ENCODE results near the gene SMCHD1.
"Not testable (repeated sequence)": the region's sequence is repeated elsewhere in the genome, so short reads cannot be mapped to it uniquely, and the experiment has no call there.

The SMCHD1 gene

GRCh38 chr18:2818281-2818680, 162.8 kb downstream of the SMCHD1 start:
- no peak for DNase-seq (ENCODE audit: low read depth)

- no peak for DNase-seq (ENCODE audit: low read depth)
Observed at GRCh38 chr18:2821695-2822094, 166.2 kb downstream of the SMCHD1 start.

GRCh38 chr18:2822213-2822921, 166.8 kb downstream of the SMCHD1 start:
- DNase-seq (ENCODE audit: low read depth): no peak

GRCh38 chr18:2823202-2823601, 167.7 kb downstream of the SMCHD1 start:
- no peak for DNase-seq (ENCODE audit: low read depth)

DNA sequence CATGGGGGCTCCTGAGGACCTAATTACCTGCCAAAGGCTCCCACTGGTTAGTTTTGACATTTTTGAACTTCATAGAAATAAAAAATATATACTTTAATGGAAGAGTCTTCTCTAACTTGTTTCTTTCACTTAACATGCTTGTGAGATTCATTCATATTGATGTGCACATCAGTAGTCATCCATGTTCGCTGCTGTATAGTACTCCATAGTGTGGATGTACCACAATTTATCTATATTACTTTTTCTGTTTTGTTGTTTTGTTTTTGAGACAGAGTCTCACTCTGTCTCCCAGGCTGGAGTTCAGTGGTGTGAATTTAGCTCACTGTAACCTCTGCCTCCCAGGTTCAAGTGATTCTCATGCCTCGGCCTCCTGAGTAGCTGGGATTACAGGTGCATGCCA, 168.4 kb downstream of the SMCHD1 start:
- no peak for DNase-seq (ENCODE audit: low read depth)

- DNase-seq (ENCODE audit: low read depth): no peak
Observed at GRCh38 chr18:2824865-2825264, 169.3 kb downstream of the SMCHD1 start.

DNA sequence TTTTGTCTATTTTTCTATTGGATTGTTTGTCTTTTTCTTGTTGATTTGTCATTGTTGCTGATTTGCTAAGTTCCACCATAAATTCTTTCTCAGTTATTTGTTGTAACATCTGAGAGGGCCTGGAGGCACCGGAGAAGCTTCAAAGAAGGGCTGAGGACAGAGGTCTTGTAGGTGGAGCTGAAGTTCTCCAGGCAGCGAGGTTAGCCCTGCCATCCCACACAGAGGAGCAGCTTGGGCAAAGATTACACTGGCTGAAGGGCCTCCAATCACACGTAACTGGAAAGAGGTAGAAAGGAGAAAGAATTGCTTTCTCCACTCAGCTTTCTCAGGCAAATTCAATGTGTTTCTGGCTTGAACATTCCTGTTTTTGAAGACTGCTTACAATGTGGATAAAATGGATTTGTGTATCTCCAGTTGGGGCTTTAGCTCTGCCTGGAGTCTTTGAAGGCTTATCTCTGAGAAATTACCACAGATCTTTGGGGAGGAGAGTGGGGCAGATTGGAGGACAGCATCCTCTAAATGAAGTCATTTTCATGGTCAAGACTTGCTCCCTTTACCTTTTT, 170.2 kb downstream of the SMCHD1 start:
- DNase-seq (ENCODE audit: low read depth): no peak

- no peak for DNase-seq (ENCODE audit: low read depth)
Observed at GRCh38 chr18:2826581-2826980, 171.1 kb downstream of the SMCHD1 start.

- DNase-seq (ENCODE audit: low read depth): no peak
Observed at GRCh38 chr18:2827061-2827460, 171.5 kb downstream of the SMCHD1 start.

DNA sequence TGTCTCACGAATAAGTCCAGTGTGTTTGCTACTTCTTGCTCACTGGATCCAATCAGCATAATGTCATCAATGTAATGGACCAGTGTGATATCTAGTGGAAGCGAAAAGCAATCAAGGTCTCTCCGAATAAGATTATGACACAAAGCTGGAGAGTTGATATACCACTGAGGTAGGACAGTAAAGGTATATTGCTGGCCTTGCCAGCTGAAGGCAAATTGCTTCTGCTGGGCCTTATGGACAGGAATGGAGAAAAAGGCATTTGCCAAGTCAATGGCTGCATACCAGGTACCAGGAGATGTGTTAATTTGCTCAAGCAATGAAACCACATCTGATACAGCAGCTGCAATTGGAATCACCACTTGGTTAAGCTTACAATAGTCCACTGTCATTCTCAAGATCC, 180.6 kb downstream of the SMCHD1 start:
- DNase-seq (ENCODE audit: low read depth): not testable (repeated sequence)

GRCh38 chr18:2837290-2837689, 181.8 kb downstream of the SMCHD1 start:
- not testable (repeated sequence) for DNase-seq (ENCODE audit: low read depth)

GRCh38 chr18:2839202-2839601, 183.7 kb downstream of the SMCHD1 start:
- no peak for DNase-seq (ENCODE audit: low read depth)

DNA sequence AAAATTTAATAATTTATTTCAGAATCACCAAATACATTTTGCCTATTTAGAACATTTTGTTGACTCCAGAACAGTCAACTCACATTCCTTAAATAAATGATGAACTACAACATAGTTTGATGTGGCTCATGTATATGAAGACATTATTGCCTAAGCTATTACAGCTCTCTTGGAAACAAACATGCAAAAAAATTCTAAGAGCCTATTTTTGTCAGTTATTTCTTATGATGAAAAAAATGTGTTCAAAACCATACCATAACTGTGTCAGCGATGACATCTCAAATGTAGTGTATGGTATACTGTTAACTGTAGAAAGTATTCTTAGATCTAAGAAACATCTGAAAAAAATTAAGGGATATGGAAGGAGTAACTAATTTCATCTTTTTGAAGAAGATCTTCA, 185.0 kb downstream of the SMCHD1 start:
- no peak for DNase-seq (ENCODE audit: low read depth)

DNA sequence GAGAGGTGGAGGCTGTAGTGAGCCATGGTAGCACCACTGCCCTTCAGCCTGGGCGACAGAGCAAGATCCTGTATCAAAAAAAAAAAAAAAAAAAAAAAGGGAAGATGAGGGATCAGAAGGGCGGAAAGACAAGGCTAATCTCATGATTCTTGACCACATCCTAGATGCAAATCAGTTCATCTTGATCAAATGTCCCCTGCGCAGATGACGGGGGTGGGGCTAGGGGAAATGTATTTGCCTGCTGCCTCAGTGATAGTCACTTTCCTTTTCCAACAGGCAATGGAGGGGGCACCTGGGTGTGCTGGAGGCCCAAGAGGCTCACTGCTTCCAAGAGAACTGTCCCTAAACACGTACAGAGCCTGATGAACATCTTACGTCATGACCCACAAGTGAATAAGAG, 187.6 kb downstream of the SMCHD1 start:
- no peak for DNase-seq (ENCODE audit: low read depth)

DNA sequence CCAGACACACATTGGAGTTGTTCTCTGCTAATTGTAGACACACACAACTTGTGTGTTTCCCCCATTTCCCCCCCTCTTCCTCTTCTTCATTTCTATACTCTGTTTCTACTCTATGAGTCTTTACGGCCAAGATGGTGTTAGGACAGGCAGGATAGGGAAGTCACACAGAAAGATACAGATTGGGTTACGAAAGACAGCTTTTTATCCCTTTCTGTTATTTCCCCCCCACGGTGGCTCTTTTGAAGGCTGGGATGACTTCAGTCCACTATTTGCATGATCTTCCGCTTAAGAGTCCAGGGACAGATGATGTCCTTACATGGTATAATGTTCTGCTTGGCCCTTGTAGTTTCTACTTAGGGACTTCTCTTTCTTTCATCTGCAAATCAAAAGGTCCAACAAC, 189.6 kb downstream of the SMCHD1 start:
- DNase-seq (ENCODE audit: low read depth): no peak

DNA sequence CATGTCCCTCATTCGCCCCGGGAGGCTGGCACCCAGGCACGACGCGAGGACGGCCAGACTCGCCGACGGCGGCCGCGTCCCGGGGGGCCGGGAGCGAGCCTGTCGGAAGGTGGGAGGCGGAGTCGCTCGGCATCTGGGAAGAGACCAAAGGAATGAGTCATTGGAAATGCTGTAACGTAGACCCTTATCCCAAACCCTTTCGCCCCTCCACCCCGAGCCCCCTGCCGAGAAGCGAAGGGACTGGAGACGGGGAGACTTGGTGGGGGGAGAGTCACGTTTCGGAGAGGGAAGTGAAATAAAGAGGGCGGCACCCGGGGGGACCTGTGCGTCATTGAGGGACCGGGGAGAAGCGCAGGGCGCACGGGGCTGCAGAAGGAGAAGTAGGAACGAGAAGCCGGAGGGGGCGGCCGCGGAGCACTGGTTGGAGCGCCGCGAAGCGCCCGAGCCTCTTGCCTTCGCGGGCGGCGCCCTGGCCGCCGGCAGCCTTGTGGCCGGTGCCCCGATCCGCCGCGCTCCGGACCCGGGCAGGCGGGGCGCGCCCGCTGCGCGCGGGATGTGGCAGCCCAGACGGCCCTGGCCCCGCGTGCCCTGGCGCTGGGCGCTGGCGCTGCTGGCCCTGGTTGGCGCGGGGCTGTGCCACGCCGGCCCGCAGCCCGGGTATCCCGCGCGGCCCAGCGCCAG, 191.2 kb downstream of the SMCHD1 start, which contains the start of gene EMILIN2:
Gene EMILIN2 (plus strand): TSS at position 371 of the 681 bp plus-strand sequence. CDS start 183 bp downstream, at position 554.
- DNase-seq (ENCODE audit: low read depth): peak; percentile 47

DNA sequence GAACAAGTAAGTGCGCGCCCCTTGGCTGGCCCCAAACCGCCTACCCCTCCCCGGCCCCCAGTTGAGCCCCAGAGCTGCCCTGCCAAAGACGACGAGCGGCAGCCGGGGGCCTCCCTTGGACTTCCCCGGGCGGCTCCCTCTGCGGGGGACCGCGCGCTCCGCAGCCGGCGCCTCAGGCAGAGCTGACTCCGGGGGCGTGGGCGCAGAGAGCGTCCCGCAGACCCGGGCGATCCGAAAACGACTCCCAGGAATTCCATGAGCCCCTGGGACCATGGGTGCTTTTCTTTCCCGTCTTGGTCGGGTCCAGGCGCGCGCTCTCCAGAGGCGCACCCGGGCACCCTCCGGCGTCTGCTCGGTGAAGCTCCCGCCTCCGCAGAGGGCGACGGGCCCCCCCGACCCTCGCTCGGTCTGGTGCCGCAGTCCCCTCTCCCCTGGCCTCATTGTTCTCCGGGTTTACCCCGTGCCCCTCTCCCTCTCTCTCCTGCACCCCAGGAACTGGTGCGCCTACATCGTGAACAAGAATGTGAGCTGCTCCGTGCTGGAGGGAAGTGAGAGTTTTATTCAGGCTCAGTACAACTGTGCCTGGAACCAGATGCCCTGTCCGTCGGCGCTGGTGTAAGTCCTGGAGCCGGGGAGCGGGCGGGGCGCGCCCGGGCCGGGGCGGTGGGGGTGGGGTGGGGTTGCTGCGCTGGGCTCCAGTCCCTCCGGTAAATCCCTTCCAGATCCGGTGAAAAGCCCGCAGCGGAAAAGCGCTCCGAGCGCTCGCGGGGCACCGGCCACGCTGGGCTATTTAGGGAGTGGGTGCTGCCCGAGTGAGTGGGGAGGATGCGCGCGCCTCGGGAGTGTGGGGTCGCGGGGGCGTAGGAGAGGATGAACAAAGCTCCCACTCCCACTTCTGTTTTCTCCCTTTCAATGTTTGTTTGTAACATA, 192.1 kb downstream of the SMCHD1 start:
- peak; percentile 17 for DNase-seq (ENCODE audit: low read depth)

- DNase-seq (ENCODE audit: low read depth): peak; percentile 17
Observed at GRCh38 chr18:2848247-2849246, 193.0 kb downstream of the SMCHD1 start.

DNA sequence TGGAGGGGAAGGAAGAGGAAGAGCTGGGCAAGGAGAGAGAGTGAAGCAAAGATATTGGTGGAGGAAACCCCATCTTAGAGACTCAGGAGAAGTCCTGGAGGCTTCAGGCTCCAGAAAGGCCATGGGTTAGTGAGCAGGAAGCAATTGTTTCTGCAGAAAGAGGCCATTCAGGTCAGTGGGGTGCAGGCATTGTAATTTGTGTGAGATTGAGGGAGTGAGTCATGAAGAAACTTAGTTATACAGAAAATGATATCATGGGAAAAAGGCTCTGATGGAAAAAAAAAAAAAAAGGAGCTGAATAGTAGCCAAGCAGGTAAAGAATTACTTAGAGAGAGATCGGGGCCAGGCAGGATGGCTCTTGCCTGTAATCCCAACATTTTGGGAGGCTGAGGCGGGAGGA, 195.3 kb downstream of the SMCHD1 start:
- no peak for DNase-seq (ENCODE audit: low read depth)

GRCh38 chr18:2851771-2852170, 196.2 kb downstream of the SMCHD1 start:
- DNase-seq (ENCODE audit: low read depth): no peak

DNA sequence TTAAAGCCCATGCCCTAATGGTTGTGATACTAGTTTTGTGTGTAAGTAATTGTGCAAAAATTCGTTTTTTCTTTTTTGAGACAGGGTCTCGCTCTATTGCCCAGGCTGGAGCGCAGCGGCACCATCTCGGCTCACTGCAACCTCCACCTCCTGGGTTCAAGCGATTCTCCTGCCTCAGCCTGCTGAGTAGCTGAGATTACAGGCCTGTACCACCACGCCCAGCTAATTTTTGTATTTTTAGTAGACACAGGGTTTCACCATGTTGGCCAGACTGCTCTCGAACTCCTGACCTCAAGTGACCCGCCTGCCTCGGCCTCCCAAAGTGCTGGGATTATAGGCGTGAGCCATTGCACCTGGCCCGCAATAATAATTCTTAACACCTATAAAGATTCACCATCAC, 196.9 kb downstream of the SMCHD1 start:
- not testable (repeated sequence) for DNase-seq (ENCODE audit: low read depth)

Measured in ELR (cell line).